Epithelial cell of esophagus (primary cell): Measurements from ENCODE around the gene TSHZ1.
A peak's percentile ranks its signal among the peaks of the same experiment; 100 is the strongest.

Experiments used
- DNase-seq: peaks from one replicate; pipeline ENCODE4 v3.0.0; 2010; ENCODE audit warnings: low read depth
- H3K4me3 ChIP-seq: 2 replicates; pipeline ENCODE4 v1.5.1; 2011; ENCODE audit warnings: mild to moderate bottlenecking, low read length, control low read depth
- TF ChIP-seq, protein P1 (sequence below): IDR thresholded peaks from 2 replicates; pipeline ENCODE4 v1.5.1; 2011; ENCODE audit warnings: low read depth, mild to moderate bottlenecking, low read length, control low read depth, inconsistent platforms; ENCODE audit not compliant: insufficient read depth; ENCODE audit errors: missing control alignments

Gene TSHZ1

DNA sequence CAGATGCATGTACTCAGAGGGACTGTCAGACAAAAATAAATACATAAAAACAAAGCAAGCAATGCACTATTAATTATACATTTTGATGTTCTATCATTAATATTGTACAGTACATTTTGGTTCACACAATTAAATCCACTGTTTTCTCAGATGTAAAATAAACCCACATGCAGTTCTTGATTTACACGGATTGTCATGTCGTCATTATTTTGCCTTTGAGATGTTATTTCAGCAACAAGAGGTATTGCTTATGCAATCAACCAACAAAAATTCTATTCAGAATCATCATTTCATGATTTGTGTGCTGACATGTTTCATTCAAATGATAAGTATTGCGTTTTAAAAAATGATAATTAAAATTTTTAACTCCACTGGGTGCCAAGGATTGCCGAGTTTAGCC lies 79.2 kb downstream of the TSHZ1 start:
- TF ChIP-seq, protein P1, sequence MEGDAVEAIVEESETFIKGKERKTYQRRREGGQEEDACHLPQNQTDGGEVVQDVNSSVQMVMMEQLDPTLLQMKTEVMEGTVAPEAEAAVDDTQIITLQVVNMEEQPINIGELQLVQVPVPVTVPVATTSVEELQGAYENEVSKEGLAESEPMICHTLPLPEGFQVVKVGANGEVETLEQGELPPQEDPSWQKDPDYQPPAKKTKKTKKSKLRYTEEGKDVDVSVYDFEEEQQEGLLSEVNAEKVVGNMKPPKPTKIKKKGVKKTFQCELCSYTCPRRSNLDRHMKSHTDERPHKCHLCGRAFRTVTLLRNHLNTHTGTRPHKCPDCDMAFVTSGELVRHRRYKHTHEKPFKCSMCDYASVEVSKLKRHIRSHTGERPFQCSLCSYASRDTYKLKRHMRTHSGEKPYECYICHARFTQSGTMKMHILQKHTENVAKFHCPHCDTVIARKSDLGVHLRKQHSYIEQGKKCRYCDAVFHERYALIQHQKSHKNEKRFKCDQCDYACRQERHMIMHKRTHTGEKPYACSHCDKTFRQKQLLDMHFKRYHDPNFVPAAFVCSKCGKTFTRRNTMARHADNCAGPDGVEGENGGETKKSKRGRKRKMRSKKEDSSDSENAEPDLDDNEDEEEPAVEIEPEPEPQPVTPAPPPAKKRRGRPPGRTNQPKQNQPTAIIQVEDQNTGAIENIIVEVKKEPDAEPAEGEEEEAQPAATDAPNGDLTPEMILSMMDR: no peak
- no peak for DNase-seq
- H3K4me3 ChIP-seq: no peak overlapping the region

GRCh38 chr18:75290737-75291358 lies 80.3 kb downstream of the TSHZ1 start:
- no peak overlapping the region for H3K4me3 ChIP-seq
- TF ChIP-seq, protein P1: no peak
- DNase-seq: no peak

DNA sequence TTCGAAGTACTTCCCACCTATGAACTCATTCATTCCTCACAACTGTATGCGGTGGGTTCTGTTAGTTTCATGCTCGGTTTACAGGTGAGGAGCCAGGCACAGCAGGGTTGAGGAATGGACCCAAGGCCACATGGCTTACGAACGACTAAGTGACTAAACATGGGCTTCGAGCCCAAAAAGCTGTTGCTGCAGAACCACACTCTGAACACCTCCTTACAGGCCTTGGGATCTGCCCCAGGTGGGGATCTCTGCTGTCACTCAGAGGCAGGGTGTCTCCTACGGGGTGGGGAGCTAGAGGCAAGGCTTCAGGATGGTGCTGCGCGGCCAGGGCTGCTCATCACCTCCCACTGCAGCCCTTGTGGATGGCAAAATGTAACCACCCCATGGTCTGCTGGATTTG lies 80.9 kb downstream of the TSHZ1 start:
- H3K4me3 ChIP-seq: no peak overlapping the region
- TF ChIP-seq, protein P1: no peak
- no peak for DNase-seq

GRCh38 chr18:75293591-75293990 lies 83.0 kb downstream of the TSHZ1 start:
- TF ChIP-seq, protein P1: no peak
- peak; percentile 73 for DNase-seq
- H3K4me3 ChIP-seq: no peak overlapping the region

DNA sequence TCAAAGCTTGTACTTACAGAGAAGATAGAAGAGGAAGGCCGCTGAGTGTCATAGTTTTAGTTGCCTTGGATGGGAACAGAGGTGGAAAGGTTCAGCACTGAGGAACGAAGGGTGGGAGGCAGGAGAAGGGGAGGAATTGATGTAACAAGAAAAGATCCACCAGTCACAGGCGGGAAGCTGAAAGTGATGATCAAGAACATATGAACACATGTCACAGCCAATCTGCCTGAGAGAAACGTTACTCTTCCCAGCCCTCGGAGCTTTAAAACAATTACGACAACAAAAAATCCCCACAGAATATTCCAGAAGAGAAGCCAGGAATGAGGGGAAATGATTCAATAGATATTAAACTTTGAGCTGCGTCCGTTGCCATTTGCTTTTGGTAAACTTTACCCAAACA lies 87.1 kb downstream of the TSHZ1 start:
- no peak for DNase-seq
- no peak overlapping the region for H3K4me3 ChIP-seq
- TF ChIP-seq, protein P1: no peak

DNA sequence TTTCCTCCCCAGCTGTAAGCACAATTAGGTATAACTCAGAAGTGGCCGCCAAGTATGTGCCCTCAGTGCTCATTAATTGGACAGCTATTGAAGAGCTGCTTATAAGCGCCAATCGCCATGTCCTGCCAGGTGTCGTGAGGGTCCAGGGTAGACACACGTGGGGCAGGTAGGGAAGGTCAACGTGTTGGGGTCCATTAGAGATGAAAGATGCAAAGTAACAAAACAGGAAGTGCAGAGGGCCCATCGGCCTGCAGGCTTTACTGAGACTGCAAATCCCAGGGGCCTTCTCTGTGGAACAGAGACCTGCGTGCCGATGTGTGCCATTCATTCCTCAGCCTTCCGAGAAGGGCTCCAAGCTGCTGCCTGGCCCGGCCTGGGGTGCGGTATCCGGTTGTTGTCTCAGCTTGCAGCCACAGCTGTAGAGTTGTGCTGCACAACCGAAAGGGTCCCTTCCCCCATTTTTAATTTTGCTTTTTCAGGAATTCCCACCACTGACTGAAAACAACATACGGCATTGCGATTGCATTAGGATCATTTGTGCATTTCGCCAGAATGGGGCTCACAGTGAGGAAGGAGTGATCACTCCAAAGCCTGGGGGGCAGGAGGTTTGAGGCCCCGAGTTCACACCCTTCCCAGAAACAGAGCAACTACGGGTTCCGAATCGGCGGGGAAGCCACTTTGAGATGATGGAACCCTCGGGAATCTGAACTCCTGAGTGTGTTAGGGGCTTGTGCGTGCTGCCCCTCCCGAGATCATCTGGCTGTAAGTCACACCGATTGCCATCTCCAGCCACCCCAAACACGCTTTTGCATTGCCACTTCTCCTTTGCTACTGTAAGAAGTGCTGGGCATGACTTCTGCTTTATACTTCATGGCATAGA lies 94.3 kb downstream of the TSHZ1 start:
- H3K4me3 ChIP-seq: no peak overlapping the region
- DNase-seq: no peak
- TF ChIP-seq, protein P1: no peak
